ENCODE results near the gene UCK2.

Gene UCK2

DNA sequence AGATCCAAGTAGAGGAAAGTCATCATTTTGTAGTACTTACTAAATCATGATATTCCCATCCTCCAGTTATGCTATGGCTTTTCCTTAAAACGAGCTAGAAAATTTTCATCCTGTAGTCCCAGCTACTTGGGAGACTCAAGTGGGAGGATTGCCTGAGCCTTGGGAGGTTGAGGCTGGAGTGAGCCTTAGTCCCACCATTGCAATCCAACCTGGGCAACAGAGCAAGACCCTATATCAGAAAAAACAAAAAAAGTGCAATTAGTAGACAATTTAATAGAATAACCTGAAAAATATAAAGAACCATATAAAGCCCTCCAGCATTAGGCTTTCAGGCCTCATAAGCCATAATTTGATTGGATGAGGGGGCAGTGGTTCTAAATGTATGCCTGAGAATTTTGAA is 6.8 kb downstream of the UCK2 start:
- no peak for DNase-seq (ENCODE audit: low spot score)

DNA sequence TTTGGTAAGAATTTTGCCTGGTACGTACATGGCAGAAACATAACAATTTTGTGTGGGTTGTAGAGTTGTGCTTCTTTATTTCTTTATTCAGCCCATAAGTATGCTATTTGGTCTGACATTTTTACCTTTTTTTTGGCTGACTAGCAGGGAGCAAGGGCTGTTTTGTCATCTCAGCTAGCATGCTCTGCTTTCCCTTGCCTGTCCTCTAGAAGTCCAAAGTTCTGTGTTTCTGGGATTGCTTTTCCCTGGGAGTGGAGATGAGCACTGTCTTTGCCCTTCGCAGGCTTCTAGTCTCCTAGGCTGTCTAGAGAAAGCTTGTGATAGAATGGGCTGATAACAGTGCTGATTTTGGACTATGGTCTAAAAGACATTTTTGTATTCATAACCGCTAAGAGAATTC is 7.5 kb downstream of the UCK2 start:
- no peak for DNase-seq (ENCODE audit: low spot score)

- no peak for DNase-seq (ENCODE audit: low spot score)
These were observed 9.5 kb downstream of the UCK2 start for GRCh38 chr1:165836664-165837482.

GRCh38 chr1:165837838-165838364 is 10.5 kb downstream of the UCK2 start:
- no peak for DNase-seq (ENCODE audit: low spot score)

- no peak for DNase-seq (ENCODE audit: low spot score)
These were observed 13.0 kb downstream of the UCK2 start for GRCh38 chr1:165840423-165840822.

GRCh38 chr1:165841582-165842017 is 14.2 kb downstream of the UCK2 start:
- DNase-seq (ENCODE audit: low spot score), result no peak

DNA sequence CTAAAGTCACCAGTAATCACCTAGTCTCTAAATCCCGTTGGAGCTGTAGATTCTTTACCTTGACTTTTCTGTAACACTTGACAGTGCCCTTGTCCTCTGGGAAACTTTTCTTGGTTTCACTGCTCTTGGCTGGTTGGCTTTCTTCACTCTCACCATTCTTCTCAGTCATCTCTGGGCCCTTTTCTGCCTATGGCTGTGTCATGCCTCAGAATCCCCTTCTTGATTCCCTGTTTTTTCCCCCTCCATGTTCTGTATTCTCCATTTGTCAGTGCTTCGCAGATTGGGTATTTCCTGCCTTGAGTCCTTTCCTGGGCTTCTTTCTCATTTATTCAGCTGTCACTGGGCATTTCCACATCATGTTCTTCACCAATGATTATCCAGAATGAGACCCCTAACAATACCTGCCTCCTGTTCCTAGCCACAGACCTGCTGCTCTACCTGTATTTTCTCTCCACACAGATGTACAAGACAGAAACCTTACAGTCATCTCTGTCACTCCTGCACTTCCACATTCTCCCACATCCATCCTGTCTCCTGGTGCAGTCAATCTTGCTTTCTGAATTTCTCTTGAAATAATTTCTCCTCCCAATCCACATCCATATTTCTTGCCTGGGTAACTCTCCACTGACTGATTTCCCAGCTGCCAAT is 14.7 kb downstream of the UCK2 start:
- DNase-seq (ENCODE audit: low spot score), result no peak

GRCh38 chr1:165842671-165843129 is 15.3 kb downstream of the UCK2 start:
- DNase-seq (ENCODE audit: low spot score), result no peak

- DNase-seq (ENCODE audit: low spot score), result no peak
These were observed 15.9 kb downstream of the UCK2 start for GRCh38 chr1:165843304-165843703.

DNA sequence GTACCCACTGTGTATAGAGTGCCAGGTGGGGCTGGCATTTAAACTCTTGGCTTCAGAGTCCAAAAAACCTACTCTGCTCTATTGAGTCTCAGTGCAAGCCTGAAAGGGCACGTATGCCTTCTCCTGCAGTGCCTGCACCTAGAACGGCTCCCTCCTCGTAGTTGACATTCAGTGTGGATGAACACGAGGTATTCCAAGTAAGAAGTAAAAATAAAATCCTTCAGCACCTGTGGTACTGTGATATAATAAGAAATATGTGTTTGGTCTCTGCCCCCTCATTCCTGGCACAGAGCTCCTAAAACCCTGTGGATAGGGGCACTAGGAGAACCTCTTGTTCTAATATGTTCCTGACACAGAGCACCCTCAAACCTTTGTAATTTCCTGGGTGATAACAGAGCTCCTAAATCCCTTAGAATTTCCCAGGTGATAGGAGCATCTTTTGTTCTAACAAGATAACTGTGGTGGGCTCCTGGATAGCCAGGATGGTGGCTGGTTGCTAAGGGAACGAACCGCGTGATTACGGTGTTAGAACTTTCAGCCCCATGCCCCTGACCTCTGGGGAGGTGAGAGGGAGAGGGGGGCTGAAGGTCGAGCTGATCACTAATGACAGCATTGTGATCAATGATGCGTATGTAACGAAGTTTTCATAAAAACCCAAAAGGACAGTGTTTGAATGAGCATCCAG is 16.8 kb downstream of the UCK2 start:
- DNase-seq (ENCODE audit: low spot score), result no peak

DNA sequence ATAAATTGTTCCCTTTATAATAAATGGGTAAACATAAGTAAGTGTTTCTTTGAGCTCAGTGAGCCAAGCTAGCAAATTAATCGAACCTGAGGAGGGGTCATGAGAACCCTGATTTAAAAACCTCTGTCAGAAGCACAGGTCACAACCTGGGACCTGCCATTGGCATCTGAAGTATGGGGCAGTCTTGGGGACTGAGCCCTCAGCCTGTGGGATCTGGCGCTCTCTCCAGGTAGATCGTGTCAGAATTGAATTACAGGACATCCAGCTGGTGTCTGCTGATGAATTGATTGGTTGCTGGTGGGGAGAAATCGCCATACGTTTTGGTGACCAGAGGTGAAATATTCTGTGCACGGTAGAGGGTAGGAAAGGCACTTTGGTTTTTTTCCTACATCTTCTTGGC is 17.5 kb downstream of the UCK2 start:
- DNase-seq (ENCODE audit: low spot score), result no peak

- no peak for DNase-seq (ENCODE audit: low spot score)
These were observed 18.2 kb downstream of the UCK2 start for GRCh38 chr1:165845569-165845968.

DNA sequence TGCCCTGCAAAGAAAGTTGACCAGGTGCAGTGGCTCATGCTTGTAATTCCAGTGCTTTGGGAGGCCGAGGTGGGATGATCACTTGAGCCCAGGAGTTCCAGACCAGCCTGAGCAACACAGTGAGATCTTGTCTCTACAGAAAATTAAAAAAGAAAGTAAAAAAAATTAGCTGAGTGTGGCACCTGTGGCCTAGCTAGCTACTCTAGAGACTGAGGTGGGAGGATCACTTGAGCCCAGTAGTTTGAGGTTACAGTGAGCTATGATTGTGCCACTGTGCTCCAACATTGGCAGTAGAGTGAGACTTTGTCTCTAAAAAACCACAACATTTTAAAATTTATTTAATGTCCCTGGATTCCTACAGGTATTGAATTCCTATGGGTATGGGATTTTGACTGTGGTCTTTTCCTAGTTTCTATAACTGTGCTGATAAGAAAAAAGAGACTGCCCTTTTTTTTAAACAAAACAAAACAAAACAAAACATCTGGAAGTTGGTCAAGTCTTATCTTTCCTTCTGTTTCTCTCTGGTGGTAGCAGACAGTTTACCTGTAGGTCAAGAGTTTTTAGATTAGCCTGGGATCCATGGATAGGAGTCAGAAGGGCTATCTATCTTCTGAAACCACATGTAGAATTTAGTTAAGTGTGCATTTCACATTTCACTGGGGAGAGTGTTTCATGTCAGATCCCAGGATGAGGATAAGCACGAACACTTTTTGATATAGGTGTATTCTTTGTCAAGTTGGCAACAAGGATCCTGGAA is 18.8 kb downstream of the UCK2 start:
- DNase-seq (ENCODE audit: low spot score), result no peak

GRCh38 chr1:165847486-165847885 is 20.1 kb downstream of the UCK2 start:
- no peak for DNase-seq (ENCODE audit: low spot score)

GRCh38 chr1:165849353-165850133 is 22.1 kb downstream of the UCK2 start:
- DNase-seq (ENCODE audit: low spot score), result no peak

- no peak for DNase-seq (ENCODE audit: low spot score)
These were observed 23.7 kb downstream of the UCK2 start for GRCh38 chr1:165851034-165851658.

DNA sequence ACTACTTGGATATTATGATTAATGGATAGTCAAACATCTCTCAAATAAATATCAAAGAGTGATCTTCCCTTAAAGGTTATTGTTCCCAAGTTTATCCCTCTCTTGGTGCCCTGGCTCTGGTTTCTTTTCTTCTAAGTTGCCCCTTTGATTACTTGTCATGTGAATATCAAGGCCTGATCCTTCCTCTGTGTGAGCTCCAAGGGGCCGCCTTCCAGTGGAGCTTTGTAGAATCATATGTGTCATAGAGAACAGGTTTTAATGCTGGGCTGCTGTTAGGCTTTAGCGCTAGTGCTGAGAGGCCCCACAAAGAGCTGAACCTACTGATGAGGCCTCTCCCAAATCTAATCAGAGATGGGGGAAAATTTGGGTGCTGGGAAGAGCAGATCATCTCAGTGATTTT is 25.5 kb downstream of the UCK2 start:
- DNase-seq (ENCODE audit: low spot score), result no peak

DNA sequence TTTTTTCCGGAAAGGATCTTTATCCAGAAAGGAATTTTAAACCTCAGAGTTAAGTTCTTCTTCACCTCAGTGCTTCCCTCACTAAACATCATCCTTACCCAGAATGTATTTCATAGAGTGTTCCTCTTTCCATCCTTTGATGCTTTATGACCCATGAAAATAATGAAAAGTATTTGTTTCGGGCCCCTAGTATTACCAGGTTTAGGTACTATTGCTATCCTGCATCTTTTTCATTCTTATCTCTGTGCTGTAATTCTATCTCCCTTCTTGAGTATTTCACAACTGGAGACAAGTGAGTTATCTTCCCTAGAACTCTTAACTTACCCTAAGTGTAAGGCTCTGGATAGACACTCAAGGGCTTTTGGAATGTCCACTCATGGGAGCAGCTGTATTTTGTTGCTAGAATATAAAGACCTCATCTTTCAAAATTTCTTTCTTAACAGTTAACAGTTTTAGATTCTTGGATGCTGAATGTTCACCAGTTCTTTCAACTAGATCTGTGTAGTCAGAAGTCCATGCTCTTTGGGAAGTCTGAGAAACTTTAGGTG is 26.2 kb downstream of the UCK2 start:
- DNase-seq (ENCODE audit: low spot score), result no peak

DNA sequence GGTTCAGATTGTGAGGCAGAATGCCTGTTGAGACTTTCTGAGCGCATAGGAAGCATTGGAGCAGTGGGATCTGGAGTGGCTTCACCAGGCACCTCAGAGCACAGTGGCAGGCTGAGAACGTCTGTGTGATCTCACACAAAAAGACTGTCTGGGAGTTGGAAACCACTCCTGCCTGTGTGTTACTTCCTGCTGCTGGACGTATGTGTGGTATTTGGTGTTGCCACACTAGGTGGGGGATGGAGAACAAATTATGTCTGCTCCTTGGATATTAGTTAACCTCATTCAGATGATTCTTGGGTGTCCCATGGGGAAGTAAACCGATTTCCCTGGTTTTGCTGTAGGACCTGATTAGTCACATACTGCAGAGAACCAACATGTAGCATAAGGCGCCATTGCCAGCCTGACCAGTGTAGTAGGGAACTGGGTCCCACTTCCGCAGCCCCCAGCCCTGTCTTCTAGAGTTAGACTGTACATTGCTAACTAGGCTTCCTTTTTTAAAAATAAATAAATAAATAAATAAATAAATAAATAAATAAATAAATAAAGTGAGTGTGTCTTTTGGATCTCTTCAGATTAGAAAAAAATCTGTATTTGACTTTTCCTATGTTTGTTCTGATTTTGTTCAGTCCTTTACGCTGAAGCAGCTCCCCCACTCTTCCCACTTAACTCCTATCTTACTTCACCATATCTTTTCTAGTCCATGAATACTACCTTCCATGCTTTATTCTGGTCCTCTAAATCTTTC is 26.9 kb downstream of the UCK2 start:
- no peak for DNase-seq (ENCODE audit: low spot score)

All from Ammon's horn (tissue), 1 donor.